Measurements from ENCODE around the gene TTC3.

Gene TTC3

DNA sequence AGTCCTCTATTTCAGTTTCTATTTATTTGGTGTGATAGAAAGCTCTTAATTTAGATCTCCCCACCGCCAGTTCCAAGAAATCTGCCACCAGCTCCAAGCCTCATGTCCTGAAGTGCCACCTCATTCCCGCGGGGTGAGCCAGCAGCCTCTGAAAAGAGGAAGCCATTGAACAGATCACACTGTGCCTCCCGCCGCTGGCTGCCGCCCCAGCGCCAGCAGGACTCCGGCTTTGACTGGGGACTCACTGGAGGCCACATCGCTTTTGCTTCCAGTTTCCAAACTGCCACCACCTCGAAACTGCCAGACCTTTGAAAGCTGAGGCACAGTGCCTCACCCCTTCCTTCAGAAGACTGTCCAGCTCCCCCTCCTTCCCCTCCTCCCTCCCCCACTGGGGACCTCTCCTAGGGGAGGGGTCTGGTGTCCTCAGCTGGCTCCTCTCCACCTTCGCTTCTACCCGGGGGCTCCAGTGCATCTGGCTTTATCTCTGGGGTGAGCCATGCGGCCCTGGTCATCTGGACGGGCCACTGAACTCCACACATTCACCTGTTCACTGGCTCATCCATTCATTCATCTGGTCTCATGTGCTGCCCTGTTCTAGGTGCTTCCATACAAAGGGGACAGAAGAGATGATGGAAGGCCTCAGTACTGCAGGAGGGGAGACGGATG is 135.1 kb downstream of the TTC3 start:
- TF ChIP-seq, protein P1, sequence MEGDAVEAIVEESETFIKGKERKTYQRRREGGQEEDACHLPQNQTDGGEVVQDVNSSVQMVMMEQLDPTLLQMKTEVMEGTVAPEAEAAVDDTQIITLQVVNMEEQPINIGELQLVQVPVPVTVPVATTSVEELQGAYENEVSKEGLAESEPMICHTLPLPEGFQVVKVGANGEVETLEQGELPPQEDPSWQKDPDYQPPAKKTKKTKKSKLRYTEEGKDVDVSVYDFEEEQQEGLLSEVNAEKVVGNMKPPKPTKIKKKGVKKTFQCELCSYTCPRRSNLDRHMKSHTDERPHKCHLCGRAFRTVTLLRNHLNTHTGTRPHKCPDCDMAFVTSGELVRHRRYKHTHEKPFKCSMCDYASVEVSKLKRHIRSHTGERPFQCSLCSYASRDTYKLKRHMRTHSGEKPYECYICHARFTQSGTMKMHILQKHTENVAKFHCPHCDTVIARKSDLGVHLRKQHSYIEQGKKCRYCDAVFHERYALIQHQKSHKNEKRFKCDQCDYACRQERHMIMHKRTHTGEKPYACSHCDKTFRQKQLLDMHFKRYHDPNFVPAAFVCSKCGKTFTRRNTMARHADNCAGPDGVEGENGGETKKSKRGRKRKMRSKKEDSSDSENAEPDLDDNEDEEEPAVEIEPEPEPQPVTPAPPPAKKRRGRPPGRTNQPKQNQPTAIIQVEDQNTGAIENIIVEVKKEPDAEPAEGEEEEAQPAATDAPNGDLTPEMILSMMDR (IDR thresholded peaks at IDR 0.05; ENCODE audit: insufficient read depth, low read depth, low read length, missing control alignments): no peak
- peak; percentile 91 for DNase-seq (ENCODE audit: low read depth)
- peak overlapping the region; percentile 63 for H3K4me3 ChIP-seq (ENCODE audit: low read depth, low read length)

DNA sequence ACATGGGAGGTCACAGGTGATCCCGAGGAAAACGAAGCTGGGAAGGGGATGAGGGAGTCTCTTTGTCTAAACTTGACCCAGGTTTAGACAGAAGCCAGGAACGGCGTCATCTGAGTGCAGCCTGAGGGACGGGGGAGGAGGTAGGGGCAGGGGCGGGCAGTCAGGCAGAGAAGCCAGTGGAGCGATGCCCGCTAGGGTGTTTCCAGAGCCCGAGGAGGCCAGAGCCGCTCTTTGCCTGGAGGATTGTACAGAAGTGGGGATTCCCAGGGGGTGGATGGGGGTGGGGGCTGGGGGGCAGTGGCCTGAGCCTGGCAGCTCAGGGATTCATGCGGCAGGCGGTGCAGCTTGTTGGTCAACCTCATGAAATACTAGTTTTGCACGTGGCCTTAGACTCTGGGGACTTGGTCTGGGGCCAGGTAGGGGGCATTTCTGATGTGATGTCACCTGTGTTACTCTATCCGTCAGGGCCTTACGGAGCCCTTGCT is 135.7 kb downstream of the TTC3 start:
- TF ChIP-seq, protein P1 (IDR thresholded peaks at IDR 0.05; ENCODE audit: insufficient read depth, low read depth, low read length, missing control alignments): no peak
- DNase-seq (ENCODE audit: low read depth): peak; percentile 87
- H3K4me3 ChIP-seq (ENCODE audit: low read depth, low read length): peak overlapping the region; percentile 63

DNA sequence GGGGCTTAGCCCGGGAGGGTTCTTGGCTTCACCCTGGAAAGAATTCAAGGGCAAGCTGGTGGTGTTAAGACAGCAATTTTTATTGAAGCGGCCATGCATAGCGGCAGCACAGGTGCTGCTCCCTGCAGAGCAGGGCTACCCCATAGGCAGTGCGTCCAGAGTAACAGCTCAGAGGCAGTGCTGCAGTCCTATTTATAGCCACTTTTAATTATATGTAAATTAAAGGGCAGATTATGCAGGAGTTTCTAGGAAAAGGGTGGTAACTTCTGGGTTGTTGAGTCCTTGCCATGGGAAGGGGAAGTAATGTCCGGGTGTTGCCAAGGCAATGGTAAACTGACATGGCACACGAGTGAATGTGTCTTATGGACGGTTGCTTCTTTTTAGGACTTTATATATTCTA is 137.1 kb downstream of the TTC3 start:
- TF ChIP-seq, protein P1 (IDR thresholded peaks at IDR 0.05; ENCODE audit: insufficient read depth, low read depth, low read length, missing control alignments): no peak
- DNase-seq (ENCODE audit: low read depth): no peak
- no peak overlapping the region for H3K4me3 ChIP-seq (ENCODE audit: low read depth, low read length)

DNA sequence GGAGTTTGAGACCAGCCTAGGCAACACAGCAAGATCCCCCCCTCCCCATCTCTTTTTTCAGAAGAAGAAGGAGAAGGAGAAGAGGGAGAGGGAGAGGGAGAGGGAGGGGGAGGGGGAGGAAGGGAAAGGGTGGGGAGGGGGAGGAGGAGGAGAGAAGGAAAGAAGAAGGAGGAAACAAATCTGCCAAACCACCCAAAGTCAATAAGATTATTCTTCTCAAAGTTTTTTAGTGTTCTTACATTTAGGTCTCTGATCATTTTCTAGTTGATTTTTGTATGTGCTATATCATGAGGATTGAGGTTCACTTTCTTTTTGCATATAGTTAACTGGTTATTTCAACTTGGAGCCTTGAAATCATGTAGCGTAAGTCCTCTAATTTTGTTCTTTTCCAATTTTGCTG is 137.7 kb downstream of the TTC3 start:
- no peak for DNase-seq (ENCODE audit: low read depth)
- TF ChIP-seq, protein P1 (IDR thresholded peaks at IDR 0.05; ENCODE audit: insufficient read depth, low read depth, low read length, missing control alignments): no peak

DNA sequence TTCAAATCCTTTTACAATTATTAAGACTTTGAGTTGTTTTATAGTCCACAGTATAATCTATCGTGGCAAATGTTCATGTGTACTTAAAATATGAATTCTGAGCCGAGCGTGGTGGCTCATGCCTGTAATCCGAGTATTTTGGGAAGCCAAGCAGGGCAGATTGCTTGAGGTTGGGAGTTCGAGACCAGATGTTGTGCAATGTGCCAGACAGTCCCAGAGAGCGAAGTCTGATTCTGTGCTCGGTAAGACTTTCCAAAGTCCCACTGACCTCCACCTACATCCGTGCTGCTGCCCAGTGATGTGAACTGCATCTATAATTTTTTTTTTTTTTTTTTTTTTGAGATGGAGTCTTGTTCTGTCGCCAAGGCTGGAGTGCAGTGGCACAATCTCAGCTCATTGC is 141.9 kb downstream of the TTC3 start:
- DNase-seq (ENCODE audit: low read depth): no peak
- TF ChIP-seq, protein P1 (IDR thresholded peaks at IDR 0.05; ENCODE audit: insufficient read depth, low read depth, low read length, missing control alignments): no peak

More for the DNA sequence above, 137.7 kb downstream of the TTC3 start:
- no peak overlapping the region for H3K4me3 ChIP-seq (ENCODE audit: low read depth, low read length)

DNA sequence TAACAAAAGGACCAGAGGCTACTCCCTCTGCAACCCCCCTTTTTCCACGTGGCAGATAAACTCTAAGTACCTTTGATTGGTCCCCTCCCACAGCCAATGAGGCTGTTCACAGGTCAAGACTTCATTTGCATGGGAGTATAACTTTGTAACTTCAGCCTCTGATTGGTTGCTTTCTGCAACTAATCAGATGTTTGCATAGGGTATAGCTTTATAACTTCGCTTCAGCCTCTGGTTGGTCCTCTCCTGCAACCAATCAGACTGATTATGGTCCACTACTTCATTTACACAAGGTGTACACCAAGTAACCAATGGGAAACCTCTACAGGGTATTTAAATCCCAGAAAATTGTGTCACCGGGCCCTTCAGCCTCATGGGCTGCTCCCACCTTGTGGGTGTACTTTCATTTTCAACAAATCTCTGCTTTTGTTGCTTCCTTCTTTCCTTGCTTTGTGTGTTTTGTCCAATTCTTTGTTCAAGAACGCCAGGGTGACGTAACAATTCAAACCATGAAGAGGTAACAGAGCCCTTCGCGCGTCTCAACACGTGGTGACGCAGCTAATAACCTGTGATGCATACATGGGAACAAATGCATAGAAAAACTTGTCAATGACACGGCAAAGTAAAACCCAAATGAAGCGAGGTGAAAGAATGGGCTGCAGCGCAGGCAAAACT is 146.8 kb downstream of the TTC3 start:
- peak overlapping the region; percentile 66 for H3K4me3 ChIP-seq (ENCODE audit: low read depth, low read length)
- no peak for DNase-seq (ENCODE audit: low read depth)
- TF ChIP-seq, protein P1 (IDR thresholded peaks at IDR 0.05; ENCODE audit: insufficient read depth, low read depth, low read length, missing control alignments): no peak

More for the DNA sequence above, 141.9 kb downstream of the TTC3 start:
- no peak overlapping the region for H3K4me3 ChIP-seq (ENCODE audit: low read depth, low read length)

Measured in GM12865 (cell line).